SW 1271 (cell line): ENCODE results near the gene CAPN13.

ENCODE experiments used
- DNase-seq, 2 experiments: peaks; one replicate each; lab custom pipeline; 2025; lab: John Stamatoyannopoulos, UW

Gene CAPN13

GRCh38 chr2:30730736-30731647 lies 76.3 kb downstream of the CAPN13 start:
- no peak for DNase-seq

DNA sequence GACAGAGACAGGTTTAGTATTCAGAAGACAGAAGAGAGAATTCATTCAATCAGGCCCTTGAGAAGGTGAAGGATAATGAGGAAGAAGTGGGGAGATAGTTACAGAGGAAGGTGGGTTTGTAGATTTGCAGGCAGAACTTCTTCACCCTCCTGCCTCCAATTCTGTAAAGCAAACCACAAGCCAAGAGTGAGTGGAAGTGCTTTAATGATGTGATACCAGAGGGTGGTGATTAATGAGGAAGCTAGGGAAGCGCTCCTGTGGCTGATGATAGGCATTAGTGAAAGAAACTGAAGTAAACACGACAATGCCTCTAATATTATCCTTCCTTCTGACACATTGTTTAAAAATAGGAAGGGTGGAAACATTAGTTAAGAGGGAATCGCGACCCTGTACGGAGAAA lies 78.2 kb downstream of the CAPN13 start:
- no peak for DNase-seq

DNA sequence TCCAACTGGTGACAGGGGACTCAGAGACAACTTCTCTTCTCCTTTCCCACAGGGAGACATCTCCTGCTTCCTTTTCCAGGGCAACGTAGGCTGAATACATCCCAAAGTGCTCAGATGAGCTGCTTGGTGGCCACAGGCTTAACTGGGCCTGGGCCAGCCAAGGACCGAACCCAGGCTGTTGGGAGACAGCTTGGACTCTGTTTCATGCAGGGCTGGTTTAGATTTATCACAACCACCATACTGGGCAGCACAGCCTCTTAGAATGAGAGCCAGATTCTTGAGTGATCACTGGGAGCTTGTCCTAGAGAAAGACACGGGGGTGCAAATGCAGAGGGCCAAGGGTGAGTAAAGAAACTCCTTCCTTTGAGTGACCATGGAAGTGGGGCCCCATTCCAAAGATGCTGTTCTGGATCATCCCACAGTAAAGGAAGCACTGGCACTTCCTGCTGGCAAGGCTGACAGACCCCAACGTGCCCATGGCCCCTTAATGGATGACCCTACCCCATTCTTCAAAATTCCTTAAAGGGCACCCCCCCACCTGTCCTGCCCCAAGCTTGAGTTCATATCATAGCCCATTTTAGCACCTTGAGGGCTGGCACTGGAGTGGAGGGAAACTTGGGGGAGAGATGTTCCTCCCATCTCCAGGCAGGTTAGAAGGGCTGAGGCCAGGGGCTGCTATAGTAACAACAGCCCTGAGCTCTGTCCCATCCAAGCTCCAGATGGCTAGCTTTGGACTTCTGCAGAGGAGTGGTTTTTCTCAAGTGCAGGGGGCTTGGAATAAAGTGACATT lies 84.1 kb downstream of the CAPN13 start:
- DNase-seq, result no peak

GRCh38 chr2:30721668-30722647 lies 85.3 kb downstream of the CAPN13 start:
- DNase-seq, result no peak

DNA sequence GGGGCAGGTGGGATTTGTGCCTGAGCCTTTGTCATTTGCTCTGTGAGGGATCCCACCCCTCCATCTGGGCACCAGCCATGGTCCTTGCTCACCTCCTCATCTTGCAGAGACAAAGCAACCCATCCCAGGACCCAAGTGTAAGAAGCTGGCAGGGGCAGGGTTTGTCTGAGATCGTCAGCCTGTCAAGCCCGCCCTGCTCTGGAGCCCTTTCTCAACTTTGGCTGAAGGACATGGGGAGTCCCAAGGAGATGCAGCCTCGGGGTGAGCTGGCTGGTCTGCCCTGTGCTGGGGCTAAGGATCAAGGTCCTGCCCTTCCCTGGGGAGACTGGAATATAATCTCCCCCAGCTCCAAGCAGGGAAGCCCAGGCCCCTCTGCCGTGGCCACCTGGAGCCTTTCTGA lies 86.0 kb downstream of the CAPN13 start:
- DNase-seq, result no peak

GRCh38 chr2:30717081-30717650 lies 90.1 kb downstream of the CAPN13 start:
- no peak for DNase-seq

- no peak for DNase-seq
Measured at GRCh38 chr2:30716123-30716900, 90.9 kb downstream of the CAPN13 start.

GRCh38 chr2:30714811-30715709 lies 92.2 kb downstream of the CAPN13 start:
- no peak for DNase-seq

GRCh38 chr2:30713698-30714097 lies 93.5 kb downstream of the CAPN13 start:
- DNase-seq, result no peak

DNA sequence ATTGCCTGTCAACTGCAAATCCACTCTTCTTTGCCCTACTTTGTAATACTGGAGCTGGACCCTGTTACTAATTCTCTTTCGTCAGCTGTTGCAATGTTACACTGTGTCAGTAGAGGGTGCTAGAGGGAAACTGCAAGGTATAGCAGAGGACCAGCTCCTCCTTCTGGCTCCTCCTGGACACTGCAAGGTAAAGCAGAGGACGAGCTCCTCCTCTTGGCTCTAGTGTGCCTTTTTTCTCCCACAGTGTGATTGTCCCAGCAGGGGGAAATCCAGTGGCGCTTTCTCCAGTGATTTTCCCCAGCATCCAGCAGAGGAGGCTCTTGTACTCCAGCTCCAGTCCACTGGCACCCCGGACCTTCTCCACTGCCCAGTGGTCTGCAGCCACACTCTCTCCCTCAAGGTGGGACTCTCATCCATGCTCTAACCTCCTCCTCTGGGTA lies 95.6 kb downstream of the CAPN13 start:
- DNase-seq, result peak; percentile 89 to 92

DNA sequence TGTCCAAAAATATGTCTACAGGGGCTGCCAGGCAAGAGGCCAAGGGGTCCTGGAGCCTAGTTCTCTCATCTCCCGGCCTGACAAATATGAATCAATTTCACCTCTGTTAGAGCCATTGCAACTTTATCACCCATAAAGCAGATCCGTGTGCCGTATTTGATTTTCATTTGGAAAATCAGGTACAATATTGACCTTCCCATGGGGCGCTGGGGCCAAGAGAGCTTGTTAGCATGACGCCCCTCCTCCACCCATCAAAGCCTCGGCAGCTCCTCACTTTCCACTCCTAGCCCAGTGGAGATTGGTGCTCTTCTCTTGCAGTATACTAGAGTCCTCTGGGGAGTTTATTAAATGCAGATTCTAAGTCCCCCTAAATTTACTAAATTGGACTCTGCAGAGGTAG lies 96.8 kb downstream of the CAPN13 start:
- DNase-seq, result no peak

- no peak for DNase-seq
Measured at GRCh38 chr2:30710016-30710415, 97.2 kb downstream of the CAPN13 start.

DNA sequence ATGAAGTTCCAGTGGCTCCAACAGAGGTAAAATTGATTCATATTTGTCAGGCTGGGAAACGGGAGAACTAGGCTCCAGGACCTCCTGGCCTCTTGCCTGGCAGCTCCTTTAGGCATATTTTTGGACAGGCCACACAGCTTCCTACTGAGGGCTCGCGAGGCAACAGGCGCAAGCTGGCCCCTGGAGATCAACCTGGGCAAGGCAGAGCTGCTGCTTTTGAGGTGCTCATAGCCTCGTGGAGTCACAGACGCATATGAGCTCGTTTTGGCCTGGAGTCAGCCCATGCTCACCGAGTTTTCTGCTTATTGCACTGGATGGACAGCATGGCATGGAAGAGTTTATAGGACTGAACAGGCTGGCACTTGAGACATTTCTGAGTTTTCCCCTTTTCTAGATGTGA lies 97.7 kb downstream of the CAPN13 start:
- no peak for DNase-seq

DNA sequence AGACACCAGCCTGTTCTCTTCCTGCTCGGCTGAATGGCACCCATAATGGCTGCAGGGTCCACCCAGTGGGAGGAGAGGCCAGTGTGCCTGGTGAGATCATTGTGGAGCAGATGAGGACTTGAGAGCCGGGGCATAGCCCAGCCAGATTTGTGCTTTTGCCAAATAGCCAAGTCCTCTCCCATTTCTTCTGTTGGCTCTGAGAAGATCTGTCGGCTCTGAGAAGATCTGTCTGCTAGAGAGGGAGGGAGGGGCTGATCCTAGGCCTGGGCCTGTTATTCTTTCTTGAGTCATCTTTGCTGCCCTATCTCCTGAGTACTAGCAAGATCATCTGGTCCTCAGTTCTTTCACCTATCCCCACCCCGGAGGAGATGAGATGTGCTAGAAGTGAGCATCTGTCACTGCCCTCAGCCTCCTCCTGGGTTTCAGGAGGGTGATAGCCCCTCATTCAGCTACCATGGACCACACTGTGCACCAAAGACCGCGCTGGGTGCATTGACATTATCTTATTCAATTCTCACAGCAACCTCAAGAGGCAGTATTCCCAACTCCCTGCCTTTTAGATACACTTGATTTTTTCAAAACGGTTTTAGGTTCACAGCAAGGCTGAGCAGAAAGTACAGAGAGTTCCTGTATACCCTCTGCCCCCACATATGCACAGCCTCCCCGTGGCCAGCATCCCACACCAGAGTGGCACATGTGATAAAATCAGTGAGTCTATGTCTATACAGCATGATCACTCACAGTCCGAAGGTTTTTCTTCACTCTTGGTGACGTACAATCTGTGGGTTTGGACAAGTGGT lies 98.6 kb downstream of the CAPN13 start:
- peak in 1 of 2 experiments; percentile 9 for DNase-seq

DNA sequence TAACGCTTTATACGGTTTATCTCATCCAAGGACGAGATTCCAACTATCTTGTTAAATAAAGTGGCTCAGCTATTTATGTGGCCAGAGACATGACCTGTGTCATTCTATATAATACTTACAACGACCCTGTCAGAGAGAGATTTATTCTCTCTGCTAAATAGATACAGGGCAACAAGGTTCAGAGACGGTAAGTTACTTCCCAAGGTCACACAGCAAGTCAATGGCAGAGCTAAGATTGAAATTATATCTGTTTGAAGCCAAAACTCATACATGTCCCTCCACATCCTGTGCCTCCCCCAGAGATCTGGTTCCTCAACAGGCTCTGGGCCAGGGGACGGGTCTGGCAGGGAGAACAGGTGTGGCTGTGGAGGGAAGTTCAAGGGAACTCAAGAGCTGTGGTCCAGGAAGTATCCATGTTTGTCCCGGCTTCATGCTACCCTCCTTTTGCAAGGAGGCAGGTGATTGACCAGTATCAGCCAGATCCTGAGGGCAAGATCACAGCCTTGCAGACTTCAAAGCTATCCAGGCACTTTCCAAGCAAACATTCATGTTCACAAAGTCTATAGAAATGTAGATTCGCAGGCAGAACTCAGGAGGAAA lies 99.8 kb downstream of the CAPN13 start:
- DNase-seq, result no peak

GRCh38 chr2:30706534-30707303 lies 100.5 kb downstream of the CAPN13 start:
- peak; percentile 14 to 69 for DNase-seq

GRCh38 chr2:30705711-30706533 lies 101.3 kb downstream of the CAPN13 start:
- DNase-seq, result no peak
